ENCODE data around the gene NSUN4.
A peak's percentile ranks its signal among the peaks of the same experiment; 100 is the strongest.
"Not testable (repeated sequence)": the region's sequence is repeated elsewhere in the genome, so short reads cannot be mapped to it uniquely, and the experiment has no call there.

Gene NSUN4

GRCh38 chr1:46340404-46341221 is at the start of gene NSUN4:
NSUN4 (plus strand) TSS chr1:46340807; CDS start chr1:46340827, 20 bp downstream.
- DNase-seq: peak; percentile 60 to 95 (median 87)

- no peak for DNase-seq
These were observed 45.3 kb upstream of the NSUN4 start for GRCh38 chr1:46295306-46295705.

- DNase-seq: no peak
These were observed 42.2 kb upstream of the NSUN4 start for GRCh38 chr1:46298387-46298786.

- DNase-seq: no peak
These were observed 39.8 kb upstream of the NSUN4 start for GRCh38 chr1:46300673-46301405.

- peak in 5 of 58 donors; percentile 20 to 52 (median 39) for DNase-seq
These were observed 39.2 kb upstream of the NSUN4 start for GRCh38 chr1:46301406-46301807.

GRCh38 chr1:46301808-46302640 is 38.6 kb upstream of the NSUN4 start:
- DNase-seq: peak in 41 of 58 donors; percentile 12 to 75 (median 51)

- DNase-seq: peak in 24 of 58 donors; percentile 32 to 79 (median 60)
These were observed 38.0 kb upstream of the NSUN4 start for GRCh38 chr1:46302641-46303037.

GRCh38 chr1:46303038-46303871 is 37.4 kb upstream of the NSUN4 start, which contains the start of the genes LRRC41 and UQCRH:
LRRC41 (minus strand) TSS chr1:46303616; CDS start chr1:46303322, 294 bp downstream.
UQCRH (plus strand) TSS chr1:46303698; CDS start chr1:46303767, 69 bp downstream.
- DNase-seq: peak; percentile 54 to 97 (median 91)

GRCh38 chr1:46303872-46304326 is 36.7 kb upstream of the NSUN4 start:
- DNase-seq: no peak

- DNase-seq: no peak
These were observed 34.5 kb upstream of the NSUN4 start for GRCh38 chr1:46306159-46306530.

GRCh38 chr1:46309401-46310159 is 31.0 kb upstream of the NSUN4 start:
- DNase-seq: no peak

- no peak for DNase-seq
These were observed 30.3 kb upstream of the NSUN4 start for GRCh38 chr1:46310321-46310720.

- no peak for DNase-seq
These were observed 24.8 kb upstream of the NSUN4 start for GRCh38 chr1:46315669-46316403.

GRCh38 chr1:46317323-46317722 is 23.3 kb upstream of the NSUN4 start:
- no peak for DNase-seq

GRCh38 chr1:46319301-46319700 is 21.3 kb upstream of the NSUN4 start:
- not testable (repeated sequence) for DNase-seq

GRCh38 chr1:46319960-46320914 is 20.4 kb upstream of the NSUN4 start:
- DNase-seq: not testable (repeated sequence)

- not testable (repeated sequence) for DNase-seq
These were observed 18.4 kb upstream of the NSUN4 start for GRCh38 chr1:46322191-46322590.
